NCI-H2107 (cell line): Measurements from ENCODE around the gene KLLN.
"Not testable (repeated sequence)": the region's sequence is repeated elsewhere in the genome, so short reads cannot be mapped to it uniquely, and the experiment has no call there.

Experiments
- DNase-seq: peaks from one replicate; lab custom pipeline; 2025; lab: John Stamatoyannopoulos, UW

KLLN gene

GRCh38 chr10:87863053-87863943 lies at the start of gene KLLN, which contains the start of gene PTEN:
Gene KLLN, minus strand, starts transcription at chr10:87863533. Its CDS starts 1,046 bp downstream, at chr10:87862487.
Gene PTEN, plus strand, starts transcription at chr10:87863625. Its CDS starts 845 bp downstream, at chr10:87864470.
- peak; percentile 67 for DNase-seq

GRCh38 chr10:87903396-87903795 lies 40.1 kb upstream of the KLLN start:
- not testable (repeated sequence) for DNase-seq

- DNase-seq = not testable (repeated sequence)
These were observed 34.6 kb upstream of the KLLN start for GRCh38 chr10:87897957-87898356.

- no peak for DNase-seq
These were observed 32.9 kb upstream of the KLLN start for GRCh38 chr10:87896216-87896615.

GRCh38 chr10:87895430-87895829 lies 32.1 kb upstream of the KLLN start:
- DNase-seq = no peak

- DNase-seq = no peak
These were observed 24.4 kb upstream of the KLLN start for GRCh38 chr10:87887548-87888289.

GRCh38 chr10:87887146-87887545 lies 23.8 kb upstream of the KLLN start:
- DNase-seq = no peak

- DNase-seq = no peak
These were observed 23.3 kb upstream of the KLLN start for GRCh38 chr10:87886635-87887034.

GRCh38 chr10:87882555-87883294 lies 19.4 kb upstream of the KLLN start:
- DNase-seq = no peak

- not testable (repeated sequence) for DNase-seq
These were observed 18.2 kb upstream of the KLLN start for GRCh38 chr10:87881373-87882059.

GRCh38 chr10:87880336-87880735 lies 17.0 kb upstream of the KLLN start:
- DNase-seq = no peak

- DNase-seq = no peak
These were observed 15.5 kb upstream of the KLLN start for GRCh38 chr10:87878664-87879459.

GRCh38 chr10:87875929-87876571 lies 12.7 kb upstream of the KLLN start:
- DNase-seq = no peak

- no peak for DNase-seq
These were observed 10.3 kb upstream of the KLLN start for GRCh38 chr10:87873656-87874055.

GRCh38 chr10:87872828-87873227 lies 9.5 kb upstream of the KLLN start:
- no peak for DNase-seq

- DNase-seq = no peak
These were observed 6.6 kb upstream of the KLLN start for GRCh38 chr10:87869773-87870551.

GRCh38 chr10:87869139-87869538 lies 5.8 kb upstream of the KLLN start:
- not testable (repeated sequence) for DNase-seq

- DNase-seq = no peak
These were observed 4.9 kb upstream of the KLLN start for GRCh38 chr10:87868277-87868676.

- no peak for DNase-seq
These were observed 4.1 kb upstream of the KLLN start for GRCh38 chr10:87867453-87867852.
